ENCODE data around the gene SERPINE3.

SERPINE3 gene

GRCh38 chr13:51405176-51405575 lies 65.7 kb downstream of the SERPINE3 start:
- TF ChIP-seq SIN3A (IDR thresholded peaks at IDR 0.05; ENCODE audit: borderline replicate concordance, insufficient read depth, low read length) (no peak), POLR2AphosphoS5 (IDR thresholded peaks at IDR 0.05; ENCODE audit: low read depth, low read length) (no peak)

- TF ChIP-seq FOXP2 (optimal IDR thresholded peaks at IDR 0.05; ENCODE audit: borderline replicate concordance, extremely low read depth, extremely low read length, insufficient read depth) (no peak), POLR2AphosphoS5 (IDR thresholded peaks at IDR 0.05; ENCODE audit: low read depth, low read length) (no peak), REST (IDR thresholded peaks at IDR 0.05; ENCODE audit: insufficient read depth in 1 of 2, low read depth in 2 of 2, low read length in 2 of 2) (no peak), TAF1 (IDR thresholded peaks at IDR 0.05; ENCODE audit: borderline replicate concordance, insufficient read depth, low read length) (no peak), SIN3A (IDR thresholded peaks at IDR 0.05; ENCODE audit: borderline replicate concordance, insufficient read depth, low read length) (no peak)
Observed at GRCh38 chr13:51412431-51412830, 72.9 kb downstream of the SERPINE3 start.
